LHCN-M2 (cell line): Measurements from ENCODE around the gene APH1B. TPM values are rescaled to one million over a fixed set of nuclear protein-coding genes. Genes with fewer than 3 reads are reported as not detected.

Source experiments
- DNase-seq: peaks from one replicate; pipeline ENCODE4 v3.0.0-alpha.2; 2012; ENCODE audit warnings: low read depth
- total RNA-seq: library from RNA; depleted of rRNA; stranded (reverse); fragments of >200 nt; gene quantifications from 2 replicates; pipeline ENCODE4 v1.2.3, GENCODE V29; 2014; rRNA removed

Gene APH1B
- total RNA-seq, 1 experiment from 2014 or later, result 32.8 TPM

- DNase-seq, result no peak
Observed at GRCh38 chr15:63353261-63353660, 75.9 kb downstream of the APH1B start.

GRCh38 chr15:63353887-63354286, 76.5 kb downstream of the APH1B start:
- DNase-seq, result no peak

- DNase-seq, result no peak
Observed at GRCh38 chr15:63354821-63355650, 77.6 kb downstream of the APH1B start.

- no peak for DNase-seq
Observed at GRCh38 chr15:63357061-63357460, 79.7 kb downstream of the APH1B start.

- no peak for DNase-seq
Observed at GRCh38 chr15:63357731-63358130, 80.3 kb downstream of the APH1B start.

GRCh38 chr15:63358241-63359029, 81.0 kb downstream of the APH1B start:
- DNase-seq, result no peak

Other genes starting within 250 kb of the APH1B start
- gene TPM1, start 234.9 kb upstream of the APH1B start, total RNA-seq, result 192 and 202 TPM in 2 replicates
- gene LACTB, start 155.7 kb upstream of the APH1B start, total RNA-seq, result 28.4 and 33.7 TPM in 2 replicates
- gene RPS27L, start 120.1 kb upstream of the APH1B start, total RNA-seq, result 89.3 and 173 TPM in 2 replicates
- gene RAB8B, start 88.0 kb upstream of the APH1B start, total RNA-seq, result 34.6 and 39.1 TPM in 2 replicates
- 4.9 and 5.2 TPM in 2 replicates for gene CA12, start 104.2 kb downstream of the APH1B start, total RNA-seq
- gene USP3, start 227.0 kb downstream of the APH1B start, total RNA-seq, result 21.2 and 24.3 TPM in 2 replicates